ENCODE data around the gene TNK2.
"Not testable (repeated sequence)": the region's sequence is repeated elsewhere in the genome, so short reads cannot be mapped to it uniquely, and the experiment has no call there.

TNK2 gene

GRCh38 chr3:195867631-195868335 is 40.6 kb downstream of the TNK2 start:
- DNase-seq = no peak

- DNase-seq = no peak
Observed at GRCh38 chr3:195866686-195867511, 41.5 kb downstream of the TNK2 start.

DNA sequence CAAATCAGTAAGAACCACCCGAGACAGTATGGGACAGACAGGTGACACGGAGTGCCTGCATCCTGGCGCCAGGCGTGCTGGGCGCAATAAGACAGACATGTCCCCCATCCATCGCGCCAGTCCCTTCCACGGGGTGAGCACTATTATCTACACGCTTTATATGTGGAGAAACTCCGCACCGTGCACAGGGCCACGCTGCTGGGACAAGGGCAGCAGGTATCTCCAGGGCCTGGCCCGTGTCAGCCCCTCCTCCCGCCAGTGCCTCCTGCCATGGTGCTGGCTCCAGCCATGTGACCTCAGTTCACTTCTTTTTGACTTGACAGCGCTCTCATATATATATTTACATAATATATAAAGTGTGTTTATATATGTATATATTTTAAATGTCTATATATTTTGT is 42.6 kb downstream of the TNK2 start:
- DNase-seq = no peak

- peak; percentile 73 for DNase-seq
Observed at GRCh38 chr3:195863121-195864061, 45.0 kb downstream of the TNK2 start.

DNA sequence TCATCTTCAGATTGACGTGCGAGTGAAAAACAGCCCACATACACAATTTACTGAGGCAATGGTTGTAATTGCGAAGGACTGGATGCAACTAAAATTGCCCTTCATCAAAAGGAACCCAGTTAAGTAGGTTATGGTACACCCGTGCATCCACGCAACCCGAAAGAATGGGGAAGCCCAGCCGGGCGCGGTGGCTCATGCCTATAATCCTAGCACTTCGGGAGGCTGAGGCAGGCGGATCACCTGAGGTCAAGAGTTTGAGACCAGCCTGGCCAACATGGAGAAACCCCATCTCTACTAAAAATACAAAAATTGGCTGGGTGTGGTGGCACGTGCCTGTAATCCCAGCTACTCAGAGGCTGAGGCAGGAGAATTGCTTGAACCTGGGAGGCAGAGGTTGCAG is 46.0 kb downstream of the TNK2 start:
- not testable (repeated sequence) for DNase-seq

DNA sequence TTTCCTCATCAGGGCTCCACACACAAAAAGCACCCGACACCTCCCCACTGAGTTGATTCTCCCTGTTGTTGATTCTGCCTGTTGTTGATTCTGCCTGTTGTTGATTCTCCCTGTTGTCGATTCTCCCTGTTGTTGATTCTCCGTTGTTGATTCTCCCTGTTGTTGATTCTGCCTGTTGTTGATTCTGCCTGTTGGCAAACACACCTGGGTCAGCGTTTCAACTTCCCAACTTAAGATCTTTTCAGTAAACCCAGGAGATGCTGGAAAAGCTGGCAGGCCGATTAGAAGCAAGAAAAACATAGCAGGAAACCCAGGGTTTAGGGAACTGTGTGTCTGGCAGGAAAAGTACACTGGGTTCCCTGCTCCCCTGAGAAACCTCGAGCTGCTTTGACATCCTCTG is 47.9 kb downstream of the TNK2 start:
- no peak for DNase-seq

DNA sequence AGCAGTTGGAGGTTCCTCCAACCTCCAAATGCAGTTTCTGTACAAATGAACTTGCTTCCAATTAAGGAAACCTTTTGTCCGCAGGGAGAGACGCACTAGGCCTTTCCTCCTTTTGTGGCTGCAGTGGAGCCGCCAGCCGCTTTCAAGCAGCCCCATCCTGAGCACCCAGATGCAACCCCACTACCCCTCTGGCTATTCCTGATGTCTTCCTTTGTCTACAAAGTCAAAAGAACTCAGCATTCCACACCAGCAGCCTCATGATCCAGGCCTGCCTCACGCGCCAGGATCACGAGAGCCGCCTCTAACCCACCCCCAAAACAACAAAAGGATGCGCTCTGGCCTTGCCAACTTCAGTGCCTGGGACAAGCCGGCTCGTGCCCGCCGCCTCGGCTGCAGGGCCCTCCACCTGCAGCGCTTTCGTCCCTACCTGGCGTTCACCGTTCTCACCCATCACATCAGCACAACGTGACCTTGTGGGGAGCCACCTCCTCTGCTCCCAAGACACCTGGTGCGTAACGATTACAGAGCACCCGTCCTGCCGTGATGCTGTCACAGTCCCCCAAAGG is 48.4 kb downstream of the TNK2 start:
- no peak for DNase-seq

GRCh38 chr3:195859061-195859845 is 49.1 kb downstream of the TNK2 start:
- DNase-seq = peak; percentile 83

GRCh38 chr3:195856410-195857084 is 51.8 kb downstream of the TNK2 start:
- DNase-seq = no peak

DNA sequence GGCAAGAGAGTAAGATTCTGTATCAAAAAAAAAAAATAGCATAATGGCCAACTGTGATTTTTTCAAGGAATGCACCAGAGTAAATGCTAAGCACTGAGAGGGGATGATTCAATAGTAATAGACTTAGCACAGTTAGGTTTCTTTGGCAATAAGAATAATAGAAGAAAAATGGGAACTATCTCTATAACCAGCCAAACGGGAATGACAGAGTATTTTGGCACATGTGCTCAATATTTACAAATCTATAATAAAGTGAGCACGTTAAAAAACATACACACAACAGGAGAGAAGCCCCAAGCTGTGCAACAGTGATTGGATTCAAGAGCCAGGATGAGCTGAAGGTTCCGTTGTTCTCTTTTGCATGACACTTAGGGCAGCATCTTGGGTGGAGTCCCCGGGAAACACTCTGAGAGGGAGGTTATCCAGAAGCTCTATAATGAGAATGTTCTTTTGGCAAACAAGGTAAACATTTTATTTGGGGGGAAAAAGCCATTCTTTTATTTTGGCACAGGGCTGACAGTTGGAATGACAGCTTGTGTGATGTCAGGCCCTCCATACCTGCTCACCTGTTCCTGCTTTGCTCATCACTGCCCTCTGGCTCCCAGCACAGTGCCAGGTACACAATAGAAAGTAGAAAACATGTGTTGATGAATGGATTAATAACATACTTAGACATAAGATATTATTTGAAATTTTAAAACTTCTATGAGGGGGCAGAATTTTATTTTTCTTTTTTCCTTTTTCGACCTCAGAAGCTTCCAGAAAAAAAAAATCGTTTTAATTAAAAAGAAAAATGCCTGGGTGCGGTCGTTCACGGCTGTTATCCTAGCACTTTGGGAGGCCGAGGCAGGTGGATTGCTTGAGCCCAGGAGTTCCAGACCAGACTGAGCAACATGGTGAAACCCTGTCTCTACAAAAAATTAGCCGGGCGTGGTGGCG is 52.6 kb downstream of the TNK2 start:
- no peak for DNase-seq

- DNase-seq = no peak
Observed at GRCh38 chr3:195854628-195855294, 53.6 kb downstream of the TNK2 start.

DNA sequence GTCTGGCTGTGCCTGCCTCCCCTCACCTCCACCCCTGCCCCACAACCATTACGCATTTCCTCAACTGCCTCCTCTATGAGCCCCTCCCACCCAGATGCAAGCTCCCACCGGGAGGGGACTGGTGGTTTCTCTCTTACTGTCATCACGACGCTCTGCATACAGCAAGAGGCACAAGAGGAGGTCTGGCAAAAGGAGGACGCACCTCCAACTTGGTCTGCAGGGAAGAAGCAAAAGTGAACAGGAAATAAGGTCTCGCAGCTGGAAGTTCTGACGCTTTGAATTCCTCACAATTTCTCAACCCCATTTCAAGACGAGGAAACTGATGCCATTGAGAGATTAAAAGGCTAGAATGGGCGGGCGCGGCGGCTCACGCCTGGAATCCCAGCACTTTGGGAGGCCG is 54.4 kb downstream of the TNK2 start:
- no peak for DNase-seq

GRCh38 chr3:195853036-195853435 is 55.3 kb downstream of the TNK2 start:
- DNase-seq = no peak

GRCh38 chr3:195850857-195851543 is 57.4 kb downstream of the TNK2 start:
- DNase-seq = peak; percentile 94

GRCh38 chr3:195849322-195850074 is 58.9 kb downstream of the TNK2 start:
- DNase-seq = no peak

GRCh38 chr3:195847055-195847950 is 61.0 kb downstream of the TNK2 start:
- DNase-seq = no peak

DNA sequence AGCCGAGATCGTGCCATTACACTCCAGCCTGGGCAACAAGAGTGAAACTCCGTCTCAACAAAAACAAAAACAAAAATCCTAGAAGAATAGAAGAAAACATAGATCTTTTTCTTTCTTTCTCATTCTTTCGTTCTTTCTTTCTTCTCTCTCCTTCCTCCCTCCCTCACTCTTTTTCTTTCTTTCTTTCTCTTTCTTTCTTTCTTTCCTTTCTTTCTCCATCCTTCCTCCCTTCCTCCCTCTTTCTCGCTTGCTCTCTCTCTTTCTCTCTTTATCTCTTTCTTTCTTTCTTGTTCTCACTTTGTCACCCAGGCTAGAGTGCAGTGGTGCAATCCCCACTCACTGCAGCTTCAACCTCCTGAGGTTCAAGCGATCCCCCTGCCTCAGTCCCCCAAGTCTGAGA is 62.9 kb downstream of the TNK2 start:
- no peak for DNase-seq
